Hematopoietic multipotent progenitor cell treated with erythropoietin and hydrocortisone succinate and interleukin-3 and kit ligand, for 17 days (in vitro differentiated cells): ENCODE results near the gene ZNF581.

Experiments used
- DNase-seq: peaks from one replicate; pipeline ENCODE4 v3.0.0-alpha.2; 2015; ENCODE audit warnings: low spot score

ZNF581 gene

DNA sequence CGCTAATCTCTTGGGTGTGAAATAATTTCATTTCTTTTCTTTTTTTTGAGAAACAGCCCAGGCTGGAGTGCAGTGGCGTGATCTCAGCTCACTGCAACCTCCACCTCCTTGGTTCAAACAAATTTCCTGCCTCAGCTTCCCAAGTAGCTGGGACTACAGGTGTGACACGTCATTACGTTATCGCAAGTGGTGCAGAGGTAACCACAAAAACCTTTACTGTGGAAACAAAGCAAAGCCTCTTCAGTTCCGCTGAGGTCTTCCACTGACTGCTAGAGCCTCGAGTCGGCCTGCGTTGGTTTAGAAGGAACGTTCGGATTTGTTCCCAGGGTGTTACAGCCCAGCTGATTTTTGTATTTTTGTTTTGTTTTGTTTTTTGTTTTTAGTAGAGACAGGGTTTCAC, 17.1 kb upstream of the ZNF581 start:
- no peak for DNase-seq

GRCh38 chr19:55632463-55632834, 11.0 kb upstream of the ZNF581 start:
- DNase-seq, result peak; percentile 96

- DNase-seq, result no peak
Measured at GRCh38 chr19:55633861-55634260, 9.6 kb upstream of the ZNF581 start.

GRCh38 chr19:55635334-55635717, 8.1 kb upstream of the ZNF581 start:
- DNase-seq, result peak; percentile 38

GRCh38 chr19:55635856-55636440, 7.5 kb upstream of the ZNF581 start:
- no peak for DNase-seq

- DNase-seq, result no peak
Measured at GRCh38 chr19:55636723-55637122, 6.7 kb upstream of the ZNF581 start.

DNA sequence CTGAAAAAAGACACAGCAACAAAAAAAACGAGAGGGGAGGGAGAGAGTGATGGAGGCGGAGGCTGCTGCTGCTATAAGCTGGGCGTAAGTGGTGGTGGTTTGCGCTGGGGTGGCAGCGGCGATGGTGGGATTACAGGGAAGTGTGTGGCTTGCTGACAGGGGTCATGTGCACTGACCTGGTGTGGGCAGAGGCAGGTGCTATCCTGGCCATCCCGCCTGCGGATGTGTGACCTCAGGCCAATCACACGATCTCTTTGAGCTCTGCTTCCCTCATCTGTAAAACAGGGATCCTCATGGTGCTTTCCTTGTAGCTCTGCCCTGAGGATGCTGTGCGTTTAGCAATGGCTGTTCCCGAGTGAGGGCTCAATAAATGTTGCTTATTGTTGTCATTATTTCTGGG, 5.9 kb upstream of the ZNF581 start:
- DNase-seq, result no peak

DNA sequence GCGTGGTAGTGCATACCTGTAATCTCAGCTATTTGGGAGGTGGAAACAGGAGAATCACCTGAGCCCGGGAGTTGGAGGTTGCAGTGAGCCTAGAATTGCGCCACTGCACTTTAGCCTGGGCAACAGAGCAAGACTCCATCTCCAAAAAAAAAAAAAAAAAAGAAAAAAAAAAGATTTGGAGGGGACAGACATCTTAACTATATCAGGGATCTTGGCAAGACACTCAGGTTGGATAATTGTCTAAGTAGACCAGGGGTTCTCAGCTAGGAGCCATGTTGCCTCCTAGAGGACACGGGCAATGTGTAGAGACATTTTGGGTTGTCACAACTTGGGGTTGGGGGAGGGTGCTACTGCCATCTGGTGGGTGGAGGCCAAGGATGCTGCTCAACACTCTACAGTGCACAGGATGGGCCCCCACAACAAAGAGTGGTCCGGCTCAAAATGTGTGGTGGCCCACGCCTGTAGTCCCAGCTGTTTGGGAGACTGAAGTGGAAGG, 4.5 kb upstream of the ZNF581 start:
- peak; percentile 55 for DNase-seq

DNA sequence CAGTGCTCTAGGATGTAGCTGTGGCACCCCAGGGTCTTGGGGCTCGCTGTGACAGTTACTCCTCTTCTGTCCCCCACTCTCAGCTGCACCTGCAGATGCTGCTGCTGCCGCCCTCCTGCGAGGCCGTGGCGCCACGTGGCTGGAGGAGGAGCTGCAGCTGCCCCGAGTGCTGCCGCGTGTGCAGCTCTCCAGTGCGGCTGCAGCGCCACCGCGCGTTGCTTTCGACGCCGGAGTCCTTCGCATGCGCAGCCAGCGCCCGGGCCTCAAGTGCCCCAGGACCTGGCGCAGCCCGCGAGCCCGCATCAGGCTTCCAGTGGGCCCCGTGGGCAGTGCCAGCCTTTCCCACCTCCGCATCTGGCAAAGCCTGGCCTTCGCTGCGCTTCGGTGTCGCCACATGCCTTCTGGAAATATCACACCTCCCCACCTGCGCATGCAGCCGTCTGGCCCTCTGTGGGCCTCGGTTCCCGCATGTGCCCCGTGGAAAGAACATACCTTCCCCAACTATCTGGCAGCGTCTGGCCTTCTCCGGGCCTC, 3.3 kb upstream of the ZNF581 start:
- DNase-seq, result peak; percentile 66

DNA sequence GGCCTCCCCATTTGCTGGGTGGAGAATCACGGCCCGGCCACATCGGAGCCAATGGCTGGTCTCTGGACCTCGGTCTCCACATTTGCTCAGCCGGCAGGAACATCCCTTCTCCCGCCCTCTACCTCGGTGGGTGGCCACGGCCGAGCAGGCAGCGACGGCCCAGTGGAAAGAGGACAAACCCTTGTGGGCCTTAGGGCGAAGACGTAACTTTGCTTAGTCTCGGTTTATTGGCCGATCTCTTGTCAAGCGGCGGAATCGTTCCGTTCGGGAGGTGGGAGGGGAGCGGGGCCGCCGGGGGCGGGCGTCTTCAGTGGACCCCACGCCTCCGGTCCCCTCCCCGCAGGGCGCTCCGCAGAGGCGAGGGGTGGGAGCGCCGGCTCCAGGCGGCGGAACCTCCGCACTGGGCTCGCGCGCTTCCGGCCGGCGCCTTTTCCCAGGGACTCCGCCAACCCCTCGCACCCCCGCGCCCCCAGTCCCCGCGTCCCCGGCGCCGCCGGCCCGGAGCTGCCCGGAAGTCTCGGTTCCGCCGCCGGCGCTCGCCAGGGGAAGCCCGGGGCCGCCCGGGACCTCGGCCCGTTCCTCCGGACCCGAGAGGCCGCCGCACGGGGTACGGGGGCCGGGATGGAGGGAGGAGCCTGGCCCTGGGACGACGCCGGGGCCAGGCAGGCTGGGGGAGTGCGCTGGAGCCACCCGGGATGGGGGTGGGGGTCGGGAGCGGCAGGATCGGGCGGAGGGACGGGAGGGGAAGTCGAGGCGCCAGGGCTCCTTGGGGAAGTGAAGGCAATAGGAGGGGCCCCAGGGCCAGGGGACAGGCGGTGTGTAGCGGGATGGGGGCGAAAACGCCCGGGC, 2.6 kb upstream of the ZNF581 start, which contains the start of gene ZNF580:
ZNF580 (plus strand) TSS at position 426 of the 849 bp plus-strand sequence. CDS start 1,507 bp downstream, outside the sequence.
- peak; percentile 25 for DNase-seq

DNA sequence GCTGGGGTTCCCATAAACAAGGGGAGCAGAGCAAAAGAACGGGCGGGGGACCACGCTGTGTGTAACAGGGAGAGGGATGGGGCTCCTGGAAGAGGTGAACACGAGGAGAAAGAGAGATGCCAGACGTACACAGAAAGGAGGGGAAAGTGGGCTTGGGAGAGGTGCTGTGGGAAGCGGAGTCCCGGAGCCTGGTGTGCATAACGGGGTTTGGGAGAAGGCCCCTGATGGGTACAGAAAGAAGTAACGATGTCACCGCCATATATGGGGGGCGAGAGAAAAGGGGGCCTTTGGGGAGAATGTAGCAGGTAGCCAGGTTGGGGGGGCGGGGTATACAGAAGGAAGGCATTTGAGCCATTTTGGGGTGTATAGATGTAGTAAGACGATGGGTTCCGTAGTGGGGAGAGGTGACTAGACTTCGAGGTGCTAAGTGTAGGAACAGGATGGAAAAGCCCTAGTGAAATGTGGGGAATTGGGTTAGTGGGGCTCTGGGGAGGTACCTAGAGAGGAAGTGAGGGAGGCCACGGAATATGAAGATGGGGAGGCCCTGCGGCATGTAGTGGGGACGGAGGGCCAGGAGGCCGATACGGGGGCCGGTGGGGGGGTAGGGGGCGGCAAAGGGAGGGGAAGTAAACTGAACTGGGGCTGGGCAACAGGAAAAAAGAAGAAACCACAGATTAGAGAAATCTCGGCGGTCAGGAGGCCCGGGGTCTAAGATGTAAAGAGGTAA, 1.9 kb upstream of the ZNF581 start:
- no peak for DNase-seq

GRCh38 chr19:55642153-55643002, 1.1 kb upstream of the ZNF581 start:
- DNase-seq, result no peak

DNA sequence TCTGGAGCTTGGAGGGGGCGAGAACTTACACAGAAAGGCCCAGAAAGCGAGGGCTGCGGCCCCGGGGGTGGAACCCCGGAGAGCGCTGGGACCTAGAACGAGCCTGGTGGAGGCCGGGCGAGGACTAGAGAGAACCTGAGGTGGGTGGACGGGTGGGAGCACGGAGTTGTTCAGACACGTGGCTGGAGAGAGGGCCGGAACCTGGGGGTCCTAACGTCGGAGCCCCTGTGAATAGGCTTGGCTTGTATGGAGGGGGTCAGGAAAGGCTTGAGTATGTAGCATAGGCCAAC, 383 bp downstream of the ZNF581 start:
- DNase-seq, result no peak

GRCh38 chr19:55644191-55644833, 863 bp downstream of the ZNF581 start:
- DNase-seq, result no peak

DNA sequence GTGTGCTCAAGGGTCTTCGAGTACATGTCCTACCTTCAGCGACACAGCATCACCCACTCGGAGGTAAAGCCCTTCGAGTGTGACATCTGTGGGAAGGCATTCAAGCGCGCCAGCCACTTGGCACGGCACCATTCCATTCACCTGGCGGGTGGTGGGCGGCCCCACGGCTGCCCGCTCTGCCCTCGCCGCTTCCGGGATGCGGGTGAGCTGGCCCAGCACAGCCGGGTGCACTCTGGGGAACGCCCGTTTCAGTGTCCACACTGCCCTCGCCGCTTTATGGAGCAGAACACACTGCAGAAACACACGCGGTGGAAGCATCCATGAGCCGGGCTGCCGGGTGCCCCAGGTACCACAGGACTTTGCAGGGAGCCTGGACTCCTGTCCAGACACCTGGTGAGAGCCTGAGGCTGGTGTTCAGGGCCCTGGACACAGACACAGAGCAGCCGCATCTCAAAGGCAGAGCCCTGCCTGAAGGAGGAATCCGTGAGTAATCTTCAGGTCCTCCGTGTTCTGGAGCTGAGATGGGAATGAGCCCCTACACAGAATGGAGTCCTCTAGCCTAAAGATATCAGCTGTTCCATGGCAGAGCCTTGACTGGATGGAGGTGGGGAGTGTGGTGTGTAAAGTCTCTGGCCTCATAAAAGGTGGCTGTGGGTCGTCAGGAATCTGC, 1.5 kb downstream of the ZNF581 start:
- DNase-seq, result no peak

- DNase-seq, result no peak
Measured at GRCh38 chr19:55645512-55645881, 2.0 kb downstream of the ZNF581 start.

DNA sequence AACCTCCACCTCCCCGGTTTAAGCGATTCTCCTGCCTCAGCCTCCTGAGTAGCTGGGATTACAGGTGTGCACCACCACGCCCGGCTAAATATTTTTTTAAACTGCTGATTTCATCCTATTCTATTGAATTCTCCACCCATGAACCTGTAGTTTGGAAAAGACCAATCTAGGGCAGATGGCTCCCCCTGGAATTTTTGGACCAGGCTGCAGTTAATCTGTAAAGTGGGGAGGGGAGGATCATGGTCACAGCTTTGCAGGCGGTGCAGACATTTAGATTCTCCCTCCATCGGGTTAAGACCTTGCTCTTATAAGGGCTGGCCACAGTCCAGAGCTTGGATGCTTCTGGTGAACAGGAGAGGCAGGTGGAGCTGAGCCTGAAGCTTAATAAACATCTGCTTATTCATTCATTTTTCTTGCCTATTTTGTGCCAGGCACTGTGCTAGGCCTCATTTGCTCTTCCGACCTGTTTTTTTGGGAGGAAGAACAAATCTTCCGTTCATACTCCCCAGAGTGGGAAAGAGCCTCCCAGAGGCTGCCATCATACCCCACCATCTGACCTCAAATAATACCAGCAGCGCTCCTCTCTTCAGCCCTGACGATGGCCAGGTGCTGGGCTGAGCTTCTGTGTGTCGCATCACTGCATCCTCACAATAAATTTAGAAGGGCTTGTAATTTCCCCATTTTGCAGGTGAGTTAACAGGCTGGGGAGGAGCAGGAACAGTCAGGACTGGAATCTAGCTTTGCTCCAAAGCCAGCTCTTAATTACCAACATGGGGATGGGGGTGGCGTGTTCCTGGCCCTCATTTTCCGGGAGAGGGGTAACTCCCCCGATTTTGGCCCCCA, 3.7 kb downstream of the ZNF581 start:
- no peak for DNase-seq

DNA sequence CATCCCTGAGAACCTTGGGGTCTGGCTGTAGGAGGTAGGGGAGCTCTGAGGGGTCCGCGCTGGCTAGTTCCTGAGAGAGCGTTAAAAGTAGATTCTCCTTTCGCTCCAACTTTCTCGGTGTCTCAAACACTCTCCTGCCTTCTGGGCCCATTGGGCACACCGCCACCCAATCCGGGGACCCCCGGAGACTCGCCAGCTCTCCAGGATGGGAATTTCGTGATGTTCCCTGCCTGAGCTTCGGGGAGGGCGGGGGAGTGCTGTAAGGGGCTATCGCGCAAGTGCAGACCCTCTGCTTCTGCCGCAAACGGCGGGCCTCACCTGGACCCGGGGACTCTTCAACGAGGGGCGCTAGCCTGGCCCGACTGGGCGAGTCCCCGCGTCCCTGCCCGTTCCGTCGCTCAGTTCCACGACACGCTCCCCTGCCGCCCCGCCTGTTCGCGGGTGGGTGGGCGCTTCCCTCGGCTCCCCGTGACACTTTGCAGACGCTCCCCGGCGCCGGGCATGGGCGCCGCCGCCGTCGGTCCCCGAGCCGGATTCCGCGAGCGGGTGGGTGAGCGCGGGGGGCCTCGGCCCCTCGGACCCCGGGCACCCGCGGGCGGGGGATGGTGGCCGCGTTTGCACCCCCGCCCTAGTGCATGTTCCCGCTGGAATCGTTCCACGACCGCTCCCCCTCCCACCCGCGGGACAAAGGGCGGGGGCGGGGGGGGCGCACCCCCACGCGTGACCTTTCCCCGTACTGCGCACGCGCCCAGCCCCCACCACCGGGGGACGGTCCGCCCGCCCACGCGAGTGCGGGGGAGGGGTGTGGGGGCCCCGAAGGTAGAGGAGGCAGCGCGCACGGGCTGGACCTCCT, 4.5 kb downstream of the ZNF581 start, which contains the start of gene CCDC106:
CCDC106 (plus strand) TSS at position 481 of the 853 bp plus-strand sequence. CDS start 835 bp downstream, outside the sequence.
- DNase-seq, result no peak
